Endothelial cell of umbilical vein (primary cell): ENCODE results near the gene NLGN1. TPM values are rescaled to one million over a fixed set of nuclear protein-coding genes. Genes with fewer than 3 reads are reported as not detected.

Source experiments
- BruUV-seq: library from RNA; stranded (reverse); fragments of 400-500 nt; replicated peaks from 2 replicates; lab custom pipeline; 2021; lab: Mats Ljungman, UMichigan
- CTCF ChIA-PET: fragments of 300-600, 350-600 bp; sonication (Branson Sonifier 250); formaldehyde crosslinking; loops from one replicate; lab custom pipeline; 2021; ENCODE audit warnings: antibody characterized with exemption, inconsistent platforms; lab: Charles Lee
- POLR2A ChIA-PET: fragments of 300-600, 350-600 bp; sonication (Branson Sonifier 250); formaldehyde crosslinking; loops from one replicate; lab custom pipeline; 2021; ENCODE audit warnings: antibody characterized with exemption, inconsistent platforms; lab: Charles Lee
- DNase-seq: peaks from one replicate; pipeline ENCODE4 v3.0.0-alpha.2; 2011; ENCODE audit warnings: low read depth, low spot score
- FAIRE-seq: peaks from 2 replicates; lab custom pipeline; 2011; peaks lifted over from hg19 to GRCh38; lab: Jason Lieb, UNC
- H2AFZ ChIP-seq: 2 replicates; pipeline ENCODE4 v1.6.0; 2012; ENCODE audit warnings: low read depth, low read length, control low read depth, inconsistent platforms
- H3K27ac ChIP-seq: 2 replicates; pipeline ENCODE4 v1.5.1; 2011; ENCODE audit warnings: low read depth, mild to moderate bottlenecking, control low read depth, low read length, moderate library complexity; ENCODE audit not compliant: insufficient read depth
- H3K27me3 ChIP-seq, 2 experiments: 2 replicates each; pipeline versions ENCODE4 v1.6.0 to v1.6.1; 2011; ENCODE audit warnings: low read length in 2 of 2, mixed read lengths in 1 of 2; ENCODE audit not compliant: control insufficient read depth in 2 of 2, insufficient read depth in 2 of 2
- H3K36me3 ChIP-seq, 2 experiments: 2 replicates in 1 of 2; 3 replicates in 1 of 2; pipeline ENCODE4 v1.5.1; 2011; ENCODE audit warnings: low read length in 2 of 2, mild to moderate bottlenecking in 1 of 2, moderate library complexity in 1 of 2; ENCODE audit not compliant: control insufficient read depth in 2 of 2, insufficient read depth in 2 of 2; ENCODE audit errors: extremely low read depth in 1 of 2
- H3K4me1 ChIP-seq: 3 replicates; pipeline ENCODE4 v1.5.1; 2011; ENCODE audit warnings: mild to moderate bottlenecking, low read length; ENCODE audit not compliant: control insufficient read depth, insufficient read depth; ENCODE audit errors: extremely low read depth
- H3K4me2 ChIP-seq: 2 replicates; pipeline ENCODE4 v1.6.1; 2011; ENCODE audit warnings: low read length, control low read depth, mixed read lengths; ENCODE audit not compliant: insufficient read depth
- H3K4me3 ChIP-seq, 3 experiments: fragments of 200-600 bp in 1 of 3; sonication (generic), shearing (Covaris generic) in 1 of 3; replicated peaks in 1 of 3; 2 replicates each; pipeline ENCODE4 v1.5.1; 2011 to 2016; ENCODE audit warnings: control low read depth in 3 of 3, low read length in 3 of 3, mild to moderate bottlenecking in 2 of 3, inconsistent platforms in 1 of 3, low read depth in 1 of 3, moderate library complexity in 1 of 3; ENCODE audit not compliant: insufficient read depth in 1 of 3
- H3K79me2 ChIP-seq: 2 replicates; pipeline ENCODE4 v1.6.0; 2012; ENCODE audit warnings: low read length, inconsistent platforms; ENCODE audit not compliant: control insufficient read depth, insufficient read depth
- H3K9ac ChIP-seq: replicated peaks from 2 replicates; pipeline ENCODE3; 2011; ENCODE audit warnings: low read length, control low read depth; ENCODE audit not compliant: insufficient read depth; ENCODE audit errors: extremely low read depth
- H3K9me1 ChIP-seq: replicated peaks from 3 replicates; pipeline ENCODE4 v1.6.0; 2011; ENCODE audit warnings: mild to moderate bottlenecking, low read length; ENCODE audit not compliant: control insufficient read depth, insufficient read depth; ENCODE audit errors: extremely low read depth
- H3K9me3 ChIP-seq: replicated peaks from 2 replicates; pipeline ENCODE4 v1.5.1; 2012; ENCODE audit warnings: low read length, inconsistent platforms; ENCODE audit not compliant: control insufficient read depth, insufficient read depth
- H4K20me1 ChIP-seq: replicated peaks from 2 replicates; pipeline ENCODE3; 2011; ENCODE audit warnings: mild to moderate bottlenecking, low read length; ENCODE audit not compliant: control insufficient read depth, insufficient read depth; ENCODE audit errors: extremely low read depth
- CTCF ChIP-seq, 2 donors: IDR thresholded peaks; 1 replicate in 1 of 2; 2 replicates in 1 of 2; pipeline ENCODE4 v1.5.1; 2011; ENCODE audit warnings: low read length in 2 of 2, mild to moderate bottlenecking in 2 of 2, moderate library complexity in 2 of 2, control low read depth in 1 of 2, inconsistent platforms in 1 of 2, low read depth in 1 of 2; ENCODE audit not compliant: insufficient read depth in 1 of 2; ENCODE audit errors: extremely low read depth in 1 of 2
- EZH2 ChIP-seq: IDR thresholded peaks from 2 replicates; pipeline ENCODE4 v1.6.1; 2012; ENCODE audit warnings: borderline replicate concordance, low read depth, mild to moderate bottlenecking, moderate library complexity, low read length, inconsistent platforms; ENCODE audit not compliant: severe bottlenecking
- FOS ChIP-seq: IDR thresholded peaks from 2 replicates; pipeline ENCODE4 v1.6.1; 2011; ENCODE audit warnings: mild to moderate bottlenecking, low read length, moderate library complexity, borderline replicate concordance; ENCODE audit not compliant: insufficient read depth
- GATA2 ChIP-seq: IDR thresholded peaks from 2 replicates; pipeline ENCODE4 v1.7.0; 2011; ENCODE audit warnings: low read depth, mild to moderate bottlenecking, moderate library complexity, mixed read lengths, low read length; ENCODE audit not compliant: insufficient read length, insufficient read depth
- JUN ChIP-seq: IDR thresholded peaks from 2 replicates; pipeline ENCODE4 v1.6.1; 2011; ENCODE audit warnings: borderline replicate concordance, low read depth; ENCODE audit not compliant: insufficient read length, insufficient read depth
- MYC ChIP-seq: IDR thresholded peaks from one replicate; pipeline ENCODE4 v1.6.1; 2011; ENCODE audit warnings: mild to moderate bottlenecking, low read depth, low read length
- POLR2A ChIP-seq: IDR thresholded peaks from 2 replicates; pipeline ENCODE4 v1.6.1; 2012; ENCODE audit warnings: low read depth, mild to moderate bottlenecking, control low read depth, low read length
- POLR2AphosphoS5 ChIP-seq: IDR thresholded peaks from 2 replicates; pipeline ENCODE4 v1.6.1; 2012; ENCODE audit warnings: low read depth, mild to moderate bottlenecking, control low read depth, low read length, moderate library complexity; ENCODE audit not compliant: insufficient read depth
- dilution Hi-C: fragments of 300-500 bp; cut with MboI; formaldehyde crosslinking; loops from one replicate; pipeline ENCODE4 v1.15.0; 2019; ENCODE audit warnings: low sequenced_read_pairs; ENCODE audit not compliant: extremely low pct_ligation_motif_present
- intact Hi-C: fragments of 100-400 bp; cut with micrococcal nuclease; formaldehyde crosslinking; loops from one replicate; pipeline ENCODE4 v1.10.0; 2022
- polyA plus RNA-seq, 4 experiments: library from polyadenylated mRNA; depleted of rRNA in 3 of 4; stranded (reverse) in 3 of 4; unstranded in 1 of 4; fragments of >200 nt; gene quantifications; 2 replicates each; pipeline versions ENCODE4 v1.2.1 to v1.2.3, GENCODE V29; 2011 to 2012; ENCODE audit warnings: missing spikeins in 1 of 4
- total RNA-seq: library from RNA; stranded (reverse); gene quantifications from 2 replicates; pipeline ENCODE4 v1.2.3, GENCODE V29; 2021

NLGN1 gene
- total and polyA plus RNA-seq, 2 donors (not counting 3 experiments of a cell fraction or from before 2014, with no cell fraction given), result 7.9 to 16.3 TPM

GRCh38 chr3:174072675-174073074 lies 675.1 kb downstream of the NLGN1 start:
- ChIA-PET CTCF (no interaction called here), POLR2A (no interaction called here)
- Histone ChIP-seq H3K4me2 (no peak overlapping the region), H3K36me3 (no peaks in the 10 kb centered on the region), H3K79me2 (no peaks in the 10 kb centered on the region), H3K27me3 (no peaks in the 10 kb centered on the region), H3K9me1 (no peaks in the 10 kb centered on the region), H3K9me3 (no peaks in the 10 kb centered on the region), H3K4me3 (no peak overlapping the region), H3K27ac (no peak overlapping the region), H4K20me1 (no peaks in the 10 kb centered on the region), H2AFZ (no peak overlapping the region), H3K4me1 (no peaks in the 10 kb centered on the region), H3K9ac (no peak overlapping the region)
- DNase-seq (no peak), FAIRE-seq (no peak)
- intact Hi-C loops (no loop called here), dilution Hi-C loops (no loop called here)
- BruUV-seq, result no TSS peak
- TF ChIP-seq EZH2 (no peak), GATA2 (no peak), FOS (no peak)

- no peak for DNase-seq
- POLR2A ChIA-PET, result no interaction called here
- Histone ChIP-seq H3K9me3 (no peaks in the 10 kb centered on the region), H3K4me2 (no peak overlapping the region), H3K27me3 (no peaks in the 10 kb centered on the region), H3K36me3 (no peaks in the 10 kb centered on the region), H2AFZ (no peak overlapping the region), H3K27ac (no peak overlapping the region), H3K79me2 (no peaks in the 10 kb centered on the region), H3K4me1 (no peaks in the 10 kb centered on the region), H3K4me3 (no peak overlapping the region), H4K20me1 (no peaks in the 10 kb centered on the region), H3K9me1 (no peaks in the 10 kb centered on the region), H3K9ac (no peak overlapping the region)
- CTCF ChIA-PET, result no interaction called here
- TF ChIP-seq POLR2A (no peak), MYC (no peak), JUN (no peak), POLR2AphosphoS5 (no peak), CTCF (IDR thresholded peaks at IDR 0.05; ENCODE audit: extremely low read depth in 1 of 2, insufficient read depth in 1 of 2, low read depth in 1 of 2, low read length in 2 of 2) (no peak)
- FAIRE-seq, result no peak
- dilution Hi-C loops (no loop called here), intact Hi-C loops (no loop called here)
- BruUV-seq, result no TSS peak
Measured at GRCh38 chr3:174083706-174084105, 686.2 kb downstream of the NLGN1 start.
